ENCODE results near the gene KLHDC8A. TPM values are rescaled to one million over a fixed set of nuclear protein-coding genes. Genes with fewer than 3 reads are reported as not detected.

The KLHDC8A gene
- total RNA-seq, 4 donors from 2014 or later, result not detected

- TF ChIP-seq CTCF (IDR thresholded peaks at IDR 0.05), result no peak
- ATAC-seq (ENCODE audit: low FRiP score), result no peak
- DNase-seq (ENCODE audit: low spot score), result no peak
These were observed 13.2 kb downstream of the KLHDC8A start for GRCh38 chr1:205343431-205344065.

GRCh38 chr1:205342986-205343385, 13.7 kb downstream of the KLHDC8A start:
- no peak for TF ChIP-seq CTCF (IDR thresholded peaks at IDR 0.05)

GRCh38 chr1:205340676-205341075, 16.0 kb downstream of the KLHDC8A start:
- no peak for ATAC-seq (ENCODE audit: low FRiP score)
- TF ChIP-seq CTCF (IDR thresholded peaks at IDR 0.05), result no peak
- DNase-seq (ENCODE audit: low spot score), result no peak

More at GRCh38 chr1:205342986-205343385, 13.7 kb downstream of the KLHDC8A start:
- no peak for DNase-seq (ENCODE audit: low spot score)
- no peak for ATAC-seq (ENCODE audit: low FRiP score)

GRCh38 chr1:205339717-205340116, 17.0 kb downstream of the KLHDC8A start:
- DNase-seq (ENCODE audit: low spot score) (no peak), ATAC-seq (ENCODE audit: low FRiP score) (no peak)
- no peak for TF ChIP-seq CTCF (IDR thresholded peaks at IDR 0.05)

GRCh38 chr1:205339197-205339702, 17.5 kb downstream of the KLHDC8A start:
- no peak for ATAC-seq (ENCODE audit: low FRiP score)
- no peak for TF ChIP-seq CTCF (IDR thresholded peaks at IDR 0.05)
- DNase-seq (ENCODE audit: low spot score), result no peak

- no peak for ATAC-seq (ENCODE audit: low FRiP score)
- TF ChIP-seq CTCF (IDR thresholded peaks at IDR 0.05), result no peak
- no peak for DNase-seq (ENCODE audit: low spot score)
These were observed 18.7 kb downstream of the KLHDC8A start for GRCh38 chr1:205338011-205338410.

- ATAC-seq (ENCODE audit: low FRiP score), result no peak
- no peak for DNase-seq (ENCODE audit: low spot score)
- TF ChIP-seq CTCF (IDR thresholded peaks at IDR 0.05), result no peak
These were observed 19.2 kb downstream of the KLHDC8A start for GRCh38 chr1:205337481-205337880.

Measured in omental fat pad (tissue), 4 donors.